ENCODE data around the gene MAPK8IP3. TPM values are rescaled to one million over a fixed set of nuclear protein-coding genes. Genes with fewer than 3 reads are reported as not detected.

The MAPK8IP3 gene
- total RNA-seq, 1 donor from 2014 or later, result 60.2 TPM

DNA sequence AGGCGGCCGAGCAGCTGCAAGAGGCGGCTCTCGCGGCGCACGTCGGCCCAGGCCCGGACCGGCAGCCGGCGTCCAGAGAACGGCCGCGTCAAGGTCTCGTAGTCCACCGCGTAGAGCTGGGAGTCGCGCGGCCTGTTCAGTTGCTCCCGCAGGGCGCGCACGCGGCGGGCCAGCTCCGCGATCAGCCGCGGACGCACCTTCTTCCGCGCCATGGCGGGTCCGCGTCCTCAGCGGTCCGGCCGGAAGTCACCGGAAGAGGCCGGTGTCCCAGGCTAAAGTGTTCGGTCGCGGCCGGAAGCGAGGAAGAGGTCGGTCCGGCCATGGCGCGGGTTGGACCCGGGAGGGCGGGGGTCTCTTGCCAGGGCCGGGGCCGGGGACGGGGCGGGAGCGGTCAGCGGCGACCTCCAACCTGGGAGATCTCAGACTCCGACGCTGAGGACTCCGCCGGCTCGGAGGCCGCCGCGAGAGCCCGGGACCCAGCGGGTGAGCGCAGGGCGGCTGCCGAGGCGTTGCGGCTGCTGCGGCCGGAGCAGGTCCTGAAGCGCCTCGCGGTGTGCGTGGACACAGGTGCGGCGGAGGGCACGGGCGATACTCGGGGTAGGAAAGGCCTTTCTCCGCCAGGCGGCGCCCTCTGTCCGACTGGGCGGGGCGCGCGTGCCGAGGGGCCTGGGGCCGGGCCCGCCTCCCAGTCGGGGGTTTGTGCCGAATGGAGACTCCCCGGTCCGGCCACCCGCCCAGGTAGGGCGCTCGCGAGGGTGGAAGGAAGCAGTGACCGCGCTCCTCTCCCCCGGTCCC, 67.1 kb downstream of the MAPK8IP3 start, which contains the start of gene MRPS34:
Gene MRPS34 (minus strand): TSS at position 227 of the 795 bp plus-strand sequence. CDS start 15 bp downstream, at position 212.
- DNase-seq (ENCODE audit: low spot score), result peak; percentile 80

DNA sequence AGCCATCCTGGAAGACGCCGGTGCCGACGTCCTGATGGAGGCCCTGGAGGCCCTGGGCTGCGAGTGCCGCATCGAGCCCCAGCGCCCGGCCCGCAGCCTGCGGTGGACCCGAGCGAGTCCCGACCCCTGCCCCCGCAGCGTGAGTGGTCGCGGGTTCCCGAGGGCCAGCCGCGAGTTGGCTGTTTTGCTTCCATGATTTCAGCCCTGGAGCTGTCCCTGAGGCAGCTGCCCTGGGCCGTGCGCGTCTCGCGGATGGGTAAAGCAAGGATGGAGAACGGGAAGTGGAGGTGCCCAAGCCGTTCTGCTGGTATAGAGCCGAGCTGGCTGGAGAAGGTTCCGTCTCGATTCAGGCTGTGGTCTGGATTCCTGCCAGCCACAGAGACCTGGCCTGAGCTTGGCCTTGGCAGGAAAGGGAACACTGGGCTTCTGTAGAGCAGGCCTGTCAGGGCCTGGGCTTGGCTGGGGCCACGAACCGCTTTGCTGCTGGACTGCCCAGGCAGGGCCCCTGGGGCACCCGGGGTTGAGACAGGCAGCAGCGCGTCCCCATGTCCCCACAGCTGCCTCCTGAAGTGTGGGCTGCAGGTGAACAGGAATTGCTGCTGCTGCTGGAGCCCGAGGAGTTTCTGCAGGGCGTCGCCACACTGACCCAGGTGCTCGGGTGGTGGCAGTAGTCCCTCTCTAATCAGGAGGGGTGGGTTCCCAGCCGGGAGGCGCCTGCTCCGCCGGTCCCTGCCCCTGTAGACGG, 67.9 kb downstream of the MAPK8IP3 start:
- no peak for DNase-seq (ENCODE audit: low spot score)

DNA sequence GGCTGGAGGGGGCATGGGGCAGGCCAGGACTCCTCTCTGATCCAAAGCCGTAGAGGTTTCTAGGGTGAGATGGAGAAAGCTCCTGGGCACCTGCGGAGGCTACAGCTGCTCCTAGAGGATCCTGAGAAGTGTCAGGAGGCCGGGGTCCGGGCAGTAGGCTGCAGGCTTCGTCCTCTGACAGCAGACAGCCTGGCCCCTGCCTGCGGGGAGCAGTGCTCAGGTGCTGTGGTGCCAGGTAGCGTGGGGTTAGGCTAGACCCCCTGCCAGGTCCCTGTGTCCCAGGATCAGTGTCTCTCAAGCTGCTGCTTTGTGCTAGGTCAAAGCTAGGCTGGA, 68.4 kb downstream of the MAPK8IP3 start:
- no peak for DNase-seq (ENCODE audit: low spot score)

DNA sequence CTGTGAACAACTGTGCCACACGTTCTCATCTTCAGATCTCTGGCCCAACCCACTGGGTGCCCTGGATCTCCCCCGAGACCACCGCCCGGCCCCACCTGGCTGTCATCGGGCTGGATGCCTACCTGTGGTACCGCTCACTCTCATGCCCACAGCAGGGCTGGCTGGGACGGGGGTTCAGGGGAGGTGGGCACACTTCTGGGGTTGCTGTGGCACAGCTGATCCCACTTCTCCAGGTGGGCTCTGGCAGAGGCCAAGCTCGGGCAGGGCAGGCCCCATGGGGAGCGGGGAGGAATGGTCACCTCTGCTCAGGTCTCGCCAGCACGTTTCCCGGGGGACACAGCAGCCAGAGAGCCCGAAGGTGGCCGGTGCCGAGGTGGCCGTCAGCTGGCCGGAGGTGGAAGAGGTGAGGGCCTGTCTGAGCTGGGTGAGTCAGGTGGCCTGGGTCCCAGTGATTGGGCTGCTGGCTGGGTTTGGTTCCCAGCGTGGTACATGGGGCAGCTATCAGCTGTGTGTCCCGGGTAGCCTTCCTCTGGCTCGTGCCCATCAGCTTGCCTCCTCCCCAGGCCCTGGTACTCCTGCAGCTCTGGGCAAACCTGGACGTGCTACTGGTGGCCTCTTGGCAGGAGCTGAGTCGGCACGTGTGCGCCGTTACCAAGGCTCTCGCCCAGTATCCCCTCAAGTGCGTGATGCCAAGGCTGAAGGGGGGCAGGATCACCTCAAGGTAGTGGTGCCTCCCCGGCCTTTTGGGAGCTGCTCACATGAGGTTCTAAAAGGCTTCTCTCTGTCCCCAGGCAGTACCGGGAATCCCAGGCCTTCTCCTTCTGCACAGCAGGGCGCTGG, 69.2 kb downstream of the MAPK8IP3 start:
- no peak for DNase-seq (ENCODE audit: low spot score)

DNA sequence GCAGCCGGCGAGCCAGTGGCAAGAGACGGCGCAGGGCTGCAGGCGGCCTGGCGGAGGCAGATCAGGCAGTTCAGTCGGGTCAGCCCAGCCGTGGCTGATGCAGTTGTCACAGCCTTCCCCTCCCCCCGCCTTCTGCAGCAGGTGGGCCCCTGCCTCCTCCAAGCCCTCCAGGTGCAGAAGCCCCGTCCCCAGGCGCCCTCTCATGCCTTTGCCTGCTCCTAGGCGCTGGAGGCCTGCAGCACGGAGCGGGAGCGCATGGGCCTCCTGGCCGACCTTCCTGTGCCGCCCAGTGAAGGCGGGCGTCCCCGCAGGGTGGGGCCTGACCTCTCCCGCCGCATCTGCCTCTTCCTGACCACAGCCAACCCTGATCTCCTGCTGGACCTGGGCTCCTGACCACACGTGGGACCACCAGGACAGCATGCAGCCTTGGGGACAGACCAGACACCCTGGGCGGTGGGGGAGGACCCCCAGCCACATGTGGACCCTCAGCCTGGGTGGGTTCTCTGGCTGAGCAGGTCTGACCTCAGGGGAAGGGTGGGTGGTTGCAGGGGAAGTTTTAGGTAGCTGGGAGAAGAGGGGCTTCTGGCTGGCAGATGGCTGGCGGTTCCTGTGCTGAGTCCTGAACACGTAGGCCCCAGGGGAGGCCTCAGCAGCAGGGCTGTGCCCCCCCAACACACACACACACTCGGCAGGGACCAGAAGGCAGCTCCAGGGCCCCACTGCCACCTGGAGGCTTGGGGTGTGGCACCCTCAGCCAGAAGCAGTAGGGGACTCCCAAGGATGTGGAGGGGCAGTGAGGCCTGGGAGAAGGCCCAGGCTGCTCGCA, 70.1 kb downstream of the MAPK8IP3 start:
- no peak for DNase-seq (ENCODE audit: low spot score)

DNA sequence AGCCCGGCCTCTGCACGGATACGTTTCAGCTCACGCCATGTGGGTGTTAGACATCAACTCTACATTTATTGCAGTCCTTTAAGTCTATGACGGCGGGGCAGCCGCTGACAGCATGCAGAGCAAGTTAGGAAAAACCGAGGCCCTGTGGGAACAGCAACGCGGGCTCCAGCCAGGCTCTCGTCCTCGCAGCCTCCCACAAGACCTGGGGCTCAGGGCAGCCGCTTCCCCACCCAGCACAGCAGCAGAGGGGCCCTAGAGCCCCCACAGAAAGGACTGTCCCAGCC, 70.6 kb downstream of the MAPK8IP3 start:
- no peak for DNase-seq (ENCODE audit: low spot score)

DNA sequence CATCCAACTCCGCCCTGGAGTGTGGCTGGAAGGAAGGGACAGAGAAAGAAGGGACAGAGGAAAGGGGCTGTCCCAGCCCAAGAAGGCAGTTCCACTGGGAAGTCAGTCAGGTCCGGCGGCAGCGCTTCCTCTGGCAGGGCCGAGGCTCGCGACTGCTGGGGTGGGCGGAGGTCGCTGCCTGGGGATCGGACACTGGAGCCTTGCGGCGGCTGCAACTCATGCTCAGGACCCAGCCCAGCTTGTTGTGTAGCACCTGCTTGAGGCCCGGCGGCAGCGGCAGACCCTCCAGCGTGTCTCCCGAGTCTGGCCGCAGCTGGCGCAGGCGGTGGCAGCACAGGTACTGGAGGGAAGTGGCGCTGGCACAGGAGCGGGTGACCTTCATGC, 71.0 kb downstream of the MAPK8IP3 start:
- no peak for DNase-seq (ENCODE audit: low spot score)

DNA sequence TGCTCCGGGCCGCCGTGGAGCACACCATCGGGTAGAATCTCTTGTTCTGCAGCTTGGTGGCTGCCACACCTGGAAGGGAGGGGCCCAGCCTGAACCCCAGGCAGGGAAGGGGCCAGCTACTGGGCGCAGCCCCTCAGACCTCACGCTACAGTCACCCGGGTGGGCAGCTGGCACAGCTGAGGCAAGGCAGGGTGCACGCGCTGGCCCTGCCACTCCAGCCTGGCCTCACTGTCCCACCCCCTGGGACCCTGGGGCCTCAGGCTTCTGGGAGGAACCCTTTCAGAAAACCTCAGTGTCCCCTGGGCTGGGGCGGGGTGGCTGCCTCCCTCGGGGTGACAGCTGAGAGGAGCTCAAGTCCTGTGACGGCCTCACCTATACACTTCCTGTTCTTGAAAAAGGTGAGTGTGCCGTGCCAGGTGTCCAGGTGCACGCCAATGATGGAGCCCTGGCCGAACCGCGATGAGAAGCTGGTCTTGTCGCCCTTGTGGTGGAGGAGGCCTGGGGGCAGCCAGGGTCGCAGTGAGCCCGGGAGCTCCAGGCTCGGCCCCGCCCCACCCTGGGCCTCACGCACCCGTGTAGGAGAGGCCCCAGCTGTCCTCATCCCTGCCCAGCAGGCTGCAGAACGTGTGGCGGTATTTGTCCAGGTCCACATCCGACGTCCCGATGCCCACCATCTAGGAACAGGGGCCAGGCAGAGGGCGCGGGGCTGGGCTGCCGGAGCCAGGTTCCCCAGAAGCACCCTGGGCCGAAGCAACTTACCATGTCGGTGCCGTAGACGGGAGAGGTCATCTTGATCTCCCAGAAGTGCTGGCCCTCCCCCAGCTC, 71.6 kb downstream of the MAPK8IP3 start:
- no peak for DNase-seq (ENCODE audit: low spot score)

DNA sequence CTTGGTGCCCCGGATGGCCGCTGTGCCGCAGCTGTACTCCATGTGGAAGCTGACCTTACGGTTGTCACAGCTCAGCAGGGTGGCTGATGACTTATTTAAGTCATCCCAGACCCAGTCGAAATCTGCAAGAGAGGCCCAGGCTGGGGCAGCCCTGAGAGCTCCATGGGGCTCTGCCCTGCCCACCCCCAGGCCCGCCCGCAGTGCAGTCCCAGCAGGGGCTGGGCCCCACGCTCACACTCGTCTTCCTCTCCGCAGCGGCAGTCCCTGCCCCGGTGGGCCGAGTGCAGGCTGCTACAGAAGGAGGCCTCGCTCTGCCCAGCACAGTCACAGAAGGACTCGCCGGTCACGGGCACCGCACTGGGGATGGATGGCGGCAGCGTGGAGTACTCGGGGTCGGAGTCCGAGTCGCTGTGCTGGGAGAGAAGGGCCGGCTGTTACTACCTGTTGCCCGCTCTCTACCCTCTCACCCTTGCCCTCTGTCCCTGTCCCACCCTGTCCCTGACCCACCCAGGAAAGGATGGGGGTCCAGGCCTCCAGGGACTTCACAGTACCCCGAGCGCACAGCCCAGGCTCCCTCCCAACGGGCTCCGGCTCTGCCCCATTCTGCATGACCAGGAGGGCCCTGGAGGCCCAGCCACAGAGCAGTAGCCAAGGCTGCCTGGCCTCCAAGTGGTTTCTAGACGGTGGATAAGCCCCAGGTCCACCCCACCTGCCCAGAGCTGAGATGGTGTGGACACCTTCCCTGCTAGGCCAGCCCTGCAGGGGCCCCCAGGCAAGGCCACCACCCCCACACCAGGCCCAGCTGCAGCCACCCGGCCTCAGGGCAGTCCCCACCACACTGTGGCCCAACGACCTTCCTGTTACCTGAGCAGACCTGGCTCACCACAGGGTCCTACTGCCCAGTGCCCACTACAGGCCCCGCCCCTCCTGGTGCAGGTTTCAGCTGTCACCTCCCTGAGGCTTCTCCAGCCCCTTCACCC, 72.5 kb downstream of the MAPK8IP3 start:
- DNase-seq (ENCODE audit: low spot score), result no peak

DNA sequence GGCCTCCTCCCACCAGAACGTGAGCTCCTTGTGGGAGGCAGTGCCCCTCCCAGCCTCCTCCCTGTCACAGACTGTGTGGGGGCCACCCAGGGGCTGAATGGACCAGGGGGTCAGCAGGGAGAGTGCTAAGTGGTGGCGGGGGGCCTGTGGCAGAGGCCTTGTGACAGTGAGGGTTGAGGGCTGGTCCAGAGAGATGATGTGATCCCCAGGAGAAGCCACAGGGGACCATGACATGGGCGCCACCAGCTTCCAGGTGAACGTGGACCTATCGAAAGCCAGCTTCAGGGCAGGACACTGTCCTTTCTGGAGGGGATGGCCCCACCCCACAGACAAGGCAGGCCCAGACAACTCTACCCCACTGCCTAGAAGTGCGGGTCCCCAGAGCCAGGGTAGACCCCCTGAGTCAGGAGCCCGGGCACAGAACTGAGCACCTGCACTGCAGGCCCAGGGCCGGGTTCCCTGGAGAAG, 73.3 kb downstream of the MAPK8IP3 start:
- no peak for DNase-seq (ENCODE audit: low spot score)

DNA sequence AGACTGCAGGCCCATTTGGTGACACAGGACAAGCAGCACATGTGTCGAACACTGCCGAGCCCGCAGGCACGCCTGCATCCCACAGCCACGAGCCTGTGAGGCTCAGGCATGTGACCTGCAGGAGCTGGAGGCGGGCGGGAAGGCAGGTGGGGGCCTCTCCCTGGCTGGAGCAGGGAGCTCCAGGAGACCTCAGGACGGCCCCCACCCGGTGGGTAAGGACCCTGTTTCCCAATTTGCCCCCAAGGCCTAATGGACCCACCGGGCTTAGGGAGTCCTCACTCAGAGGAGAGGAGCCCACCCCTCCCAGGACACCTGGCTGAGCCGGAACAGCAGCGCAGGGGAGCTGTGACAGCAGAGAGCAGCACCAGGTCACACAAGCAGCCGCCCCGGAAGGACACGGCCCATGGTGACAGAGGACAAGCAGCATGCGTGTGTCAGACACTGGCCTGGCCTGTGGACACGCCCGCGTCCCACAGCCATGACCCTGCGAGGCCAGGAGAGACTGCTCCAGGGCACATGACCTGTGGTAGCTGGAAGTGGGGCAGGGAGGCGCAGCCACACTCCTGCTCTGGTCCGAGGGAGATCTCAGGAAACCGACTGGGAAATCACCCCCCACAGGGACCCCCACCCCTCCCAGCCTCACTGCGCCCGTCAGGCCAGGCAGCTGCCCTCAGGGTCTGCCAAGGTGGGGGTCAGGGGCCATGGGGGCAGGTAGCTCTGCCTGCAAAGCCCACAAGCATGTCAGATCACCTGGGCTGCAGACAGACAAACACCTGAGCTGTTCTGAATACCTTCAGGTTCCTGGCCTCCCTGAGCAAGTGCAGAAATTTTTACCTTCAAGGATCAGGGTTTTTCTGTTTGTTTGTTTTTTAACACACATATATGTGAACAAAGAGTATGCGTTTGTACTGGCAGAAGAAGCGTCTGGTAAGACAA, 74.0 kb downstream of the MAPK8IP3 start:
- DNase-seq (ENCODE audit: low spot score), result no peak

DNA sequence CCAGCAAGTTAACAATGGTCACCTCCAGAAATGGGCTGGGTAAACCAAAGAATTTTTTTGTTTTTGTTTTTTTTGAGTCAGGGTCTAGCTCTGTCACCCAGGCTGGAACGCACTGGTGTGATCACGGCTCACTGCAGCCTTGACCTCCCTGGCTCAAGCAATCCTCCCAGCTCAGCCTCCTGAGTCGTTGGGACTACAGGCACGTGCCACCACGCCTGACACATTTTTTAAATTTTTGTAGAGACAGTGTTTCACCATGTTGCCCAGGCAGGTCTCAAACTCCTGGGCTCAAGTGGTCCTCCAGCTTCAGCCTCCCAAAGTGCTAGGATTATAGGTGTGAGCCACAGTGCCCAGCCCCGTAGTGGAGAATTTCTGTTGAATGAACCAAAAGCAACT, 74.7 kb downstream of the MAPK8IP3 start:
- DNase-seq (ENCODE audit: low spot score), result no peak

DNA sequence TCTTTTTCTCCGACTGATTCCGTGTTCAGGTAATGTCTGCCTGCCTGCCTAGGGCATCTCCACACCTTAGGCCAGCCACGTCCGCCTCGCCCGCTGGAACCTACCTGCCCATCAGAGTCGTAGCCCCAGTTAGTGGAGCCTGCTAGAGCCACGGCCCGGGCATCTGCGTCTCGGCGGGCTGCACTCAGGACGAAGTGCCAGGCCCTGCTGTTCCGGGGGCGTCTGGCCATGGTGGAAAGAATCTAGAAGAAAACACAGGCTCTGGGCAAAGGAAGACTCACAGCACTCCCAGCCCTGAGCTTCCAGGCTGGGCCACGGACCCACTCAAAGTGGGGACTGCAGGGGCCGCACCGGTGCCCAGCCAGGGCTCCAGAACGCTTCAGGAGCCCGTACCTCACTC, 75.3 kb downstream of the MAPK8IP3 start:
- no peak for DNase-seq (ENCODE audit: low spot score)

DNA sequence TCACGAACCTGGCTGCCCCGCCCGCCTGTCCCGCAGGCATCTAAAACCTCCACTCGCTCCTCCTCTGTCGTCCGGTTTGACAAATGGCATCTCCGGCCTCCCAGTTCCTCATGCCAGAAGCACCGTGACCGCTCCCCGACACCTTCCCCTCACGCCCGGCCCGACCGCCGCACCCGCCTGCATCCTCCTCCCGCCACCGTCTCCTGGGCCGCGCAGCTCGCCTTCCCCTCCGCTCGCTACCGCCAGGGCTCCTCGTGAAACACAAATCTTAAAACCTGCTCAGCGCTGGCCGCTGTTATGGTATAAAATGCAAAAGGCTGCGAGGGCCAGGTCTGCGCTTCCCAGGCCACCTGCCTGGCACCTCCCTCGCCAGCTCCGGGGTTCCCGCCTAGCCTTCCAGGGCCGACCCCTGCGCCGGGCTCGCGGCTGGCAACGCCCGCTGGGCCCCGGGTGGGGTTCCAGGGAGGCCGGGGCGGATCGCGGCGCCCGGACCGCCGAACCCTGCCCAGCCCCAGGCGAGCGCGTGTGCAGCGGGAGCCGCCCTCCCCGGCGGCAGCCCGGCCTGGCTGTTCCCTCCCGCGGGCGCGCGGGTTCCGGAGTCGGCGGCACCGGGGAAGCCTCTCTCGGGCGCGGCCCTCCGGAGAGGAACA, 75.9 kb downstream of the MAPK8IP3 start:
- no peak for DNase-seq (ENCODE audit: low spot score)

DNA sequence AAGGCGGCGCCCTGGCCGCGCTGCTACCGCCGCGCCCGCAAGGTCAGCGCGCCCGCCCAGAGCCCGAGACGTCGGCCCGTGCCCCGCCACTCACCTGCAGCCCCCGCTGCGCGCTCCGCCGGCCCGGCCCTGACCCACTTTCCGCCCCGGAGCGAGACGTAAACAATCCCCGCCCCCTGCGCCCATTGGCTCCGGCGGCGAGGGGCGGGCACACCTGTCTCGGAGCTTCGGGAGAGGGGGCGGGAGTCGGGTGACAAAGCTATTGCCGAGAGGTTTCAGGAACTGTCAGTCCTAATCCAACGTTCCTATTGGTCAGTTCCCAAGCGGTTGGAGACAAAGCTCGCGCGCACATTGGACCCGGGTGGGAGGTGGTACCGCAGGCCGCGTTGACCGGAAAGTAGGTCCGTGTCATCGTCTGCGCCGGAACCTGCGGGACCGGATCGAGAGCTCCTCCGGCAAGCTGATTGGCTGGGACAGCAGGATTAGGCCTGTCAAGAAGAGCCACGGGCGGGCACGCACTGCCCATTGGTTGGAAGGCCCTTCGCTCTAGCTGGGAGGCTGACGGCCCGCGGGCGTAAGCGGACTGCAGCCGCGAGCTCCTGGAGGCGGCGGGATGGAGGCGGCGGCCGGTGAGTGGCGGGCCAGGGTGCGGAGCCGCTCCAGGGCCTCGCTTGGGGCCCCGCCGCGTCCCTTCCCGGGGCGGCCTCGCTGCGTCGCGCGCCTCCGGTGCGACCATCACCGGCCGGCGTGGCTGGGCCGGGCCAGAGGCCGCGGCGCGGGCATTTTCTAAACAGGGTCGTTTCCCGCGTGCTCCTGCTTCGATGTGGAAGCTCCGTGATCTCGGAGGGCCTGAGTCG, 76.6 kb downstream of the MAPK8IP3 start, which contains the start of the genes NUBP2 and SPSB3:
Gene NUBP2 (plus strand): TSS at position 553 of the 857 bp plus-strand sequence. CDS start 61 bp downstream, at position 614.
Gene SPSB3 (minus strand): TSS at position 164 of the 857 bp plus-strand sequence. CDS start 1,088 bp downstream, outside the sequence.
- DNase-seq (ENCODE audit: low spot score), result peak; percentile 100
